ENCODE measurements around the gene UBE2N.
A peak's percentile ranks its signal among the peaks of the same experiment; 100 is the strongest.
"Not testable (repeated sequence)": the region's sequence is repeated elsewhere in the genome, so short reads cannot be mapped to it uniquely, and the experiment has no call there.

The UBE2N gene

GRCh38 chr12:93443576-93443975 lies 1.8 kb upstream of the UBE2N start:
- no peak for DNase-seq (ENCODE audit: low spot score)

GRCh38 chr12:93442411-93443340 lies 929 bp upstream of the UBE2N start:
- DNase-seq (ENCODE audit: low spot score), result no peak

GRCh38 chr12:93441081-93441616 lies 598 bp downstream of the UBE2N start:
- DNase-seq (ENCODE audit: low spot score), result no peak

GRCh38 chr12:93440043-93440835 lies 1.5 kb downstream of the UBE2N start:
- no peak for DNase-seq (ENCODE audit: low spot score)

- DNase-seq (ENCODE audit: low spot score), result no peak
Measured at GRCh38 chr12:93438266-93439050, 3.3 kb downstream of the UBE2N start.

- DNase-seq (ENCODE audit: low spot score), result no peak
Measured at GRCh38 chr12:93434256-93434865, 7.4 kb downstream of the UBE2N start.

- DNase-seq (ENCODE audit: low spot score), result not testable (repeated sequence)
Measured at GRCh38 chr12:93432031-93432430, 9.7 kb downstream of the UBE2N start.

GRCh38 chr12:93430280-93430679 lies 11.5 kb downstream of the UBE2N start:
- DNase-seq (ENCODE audit: low spot score), result no peak

- no peak for DNase-seq (ENCODE audit: low spot score)
Measured at GRCh38 chr12:93429852-93430251, 11.9 kb downstream of the UBE2N start.

- DNase-seq (ENCODE audit: low spot score), result no peak
Measured at GRCh38 chr12:93429448-93429847, 12.3 kb downstream of the UBE2N start.

GRCh38 chr12:93427779-93428564 lies 13.8 kb downstream of the UBE2N start:
- DNase-seq (ENCODE audit: low spot score), result no peak

GRCh38 chr12:93426412-93426805 lies 15.3 kb downstream of the UBE2N start:
- no peak for DNase-seq (ENCODE audit: low spot score)

- DNase-seq (ENCODE audit: low spot score), result no peak
Measured at GRCh38 chr12:93425736-93426411, 15.9 kb downstream of the UBE2N start.

- DNase-seq (ENCODE audit: low spot score), result no peak
Measured at GRCh38 chr12:93422050-93422449, 19.7 kb downstream of the UBE2N start.

- DNase-seq (ENCODE audit: low spot score), result peak; percentile 41
Measured at GRCh38 chr12:93419388-93420034, 22.2 kb downstream of the UBE2N start.

- no peak for DNase-seq (ENCODE audit: low spot score)
Measured at GRCh38 chr12:93417967-93418480, 23.7 kb downstream of the UBE2N start.

- DNase-seq (ENCODE audit: low spot score), result no peak
Measured at GRCh38 chr12:93415723-93416464, 25.9 kb downstream of the UBE2N start.

- DNase-seq (ENCODE audit: low spot score), result no peak
Measured at GRCh38 chr12:93413064-93413463, 28.7 kb downstream of the UBE2N start.

- not testable (repeated sequence) for DNase-seq (ENCODE audit: low spot score)
Measured at GRCh38 chr12:93412396-93412795, 29.4 kb downstream of the UBE2N start.

Data from putamen (tissue), 1 donor.